NB4 (cell line): ENCODE data around the gene FMN1.

ENCODE experiments used
- MAX ChIP-seq: IDR thresholded peaks from 2 replicates; pipeline ENCODE4 v1.6.1; 2011; ENCODE audit warnings: low read depth, low read length
- POLR2A ChIP-seq: IDR thresholded peaks from 2 replicates; pipeline ENCODE4 v1.6.1; 2011; ENCODE audit warnings: mild to moderate bottlenecking; ENCODE audit not compliant: insufficient read length; ENCODE audit errors: extremely low read depth
- TF ChIP-seq, protein P1 (sequence below): IDR thresholded peaks from one replicate; pipeline ENCODE4 v1.5.1; 2012; ENCODE audit warnings: low read depth, low read length

- TF ChIP-seq, protein P1, sequence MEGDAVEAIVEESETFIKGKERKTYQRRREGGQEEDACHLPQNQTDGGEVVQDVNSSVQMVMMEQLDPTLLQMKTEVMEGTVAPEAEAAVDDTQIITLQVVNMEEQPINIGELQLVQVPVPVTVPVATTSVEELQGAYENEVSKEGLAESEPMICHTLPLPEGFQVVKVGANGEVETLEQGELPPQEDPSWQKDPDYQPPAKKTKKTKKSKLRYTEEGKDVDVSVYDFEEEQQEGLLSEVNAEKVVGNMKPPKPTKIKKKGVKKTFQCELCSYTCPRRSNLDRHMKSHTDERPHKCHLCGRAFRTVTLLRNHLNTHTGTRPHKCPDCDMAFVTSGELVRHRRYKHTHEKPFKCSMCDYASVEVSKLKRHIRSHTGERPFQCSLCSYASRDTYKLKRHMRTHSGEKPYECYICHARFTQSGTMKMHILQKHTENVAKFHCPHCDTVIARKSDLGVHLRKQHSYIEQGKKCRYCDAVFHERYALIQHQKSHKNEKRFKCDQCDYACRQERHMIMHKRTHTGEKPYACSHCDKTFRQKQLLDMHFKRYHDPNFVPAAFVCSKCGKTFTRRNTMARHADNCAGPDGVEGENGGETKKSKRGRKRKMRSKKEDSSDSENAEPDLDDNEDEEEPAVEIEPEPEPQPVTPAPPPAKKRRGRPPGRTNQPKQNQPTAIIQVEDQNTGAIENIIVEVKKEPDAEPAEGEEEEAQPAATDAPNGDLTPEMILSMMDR, result no peak
- no peak for TF ChIP-seq POLR2A
- no peak for TF ChIP-seq MAX
Observed at GRCh38 chr15:33055962-33056361, 138.6 kb downstream of the FMN1 start.
